GM18517 (cell line): ENCODE data around the gene TTC23.

Source experiments
- ATAC-seq: cut with Tn5 transposase; IDR thresholded peaks from one replicate; pipeline ENCODE4 v1.9.1; 2021; ENCODE audit warnings: mild to moderate bottlenecking, moderate library complexity; ENCODE audit not compliant: unreplicated experiment

TTC23 gene

GRCh38 chr15:99165956-99166689 is 83.3 kb downstream of the TTC23 start:
- no peak for ATAC-seq

GRCh38 chr15:99165020-99165790 is 84.2 kb downstream of the TTC23 start:
- ATAC-seq = no peak

- no peak for ATAC-seq
Observed at GRCh38 chr15:99164119-99164518, 85.3 kb downstream of the TTC23 start.

DNA sequence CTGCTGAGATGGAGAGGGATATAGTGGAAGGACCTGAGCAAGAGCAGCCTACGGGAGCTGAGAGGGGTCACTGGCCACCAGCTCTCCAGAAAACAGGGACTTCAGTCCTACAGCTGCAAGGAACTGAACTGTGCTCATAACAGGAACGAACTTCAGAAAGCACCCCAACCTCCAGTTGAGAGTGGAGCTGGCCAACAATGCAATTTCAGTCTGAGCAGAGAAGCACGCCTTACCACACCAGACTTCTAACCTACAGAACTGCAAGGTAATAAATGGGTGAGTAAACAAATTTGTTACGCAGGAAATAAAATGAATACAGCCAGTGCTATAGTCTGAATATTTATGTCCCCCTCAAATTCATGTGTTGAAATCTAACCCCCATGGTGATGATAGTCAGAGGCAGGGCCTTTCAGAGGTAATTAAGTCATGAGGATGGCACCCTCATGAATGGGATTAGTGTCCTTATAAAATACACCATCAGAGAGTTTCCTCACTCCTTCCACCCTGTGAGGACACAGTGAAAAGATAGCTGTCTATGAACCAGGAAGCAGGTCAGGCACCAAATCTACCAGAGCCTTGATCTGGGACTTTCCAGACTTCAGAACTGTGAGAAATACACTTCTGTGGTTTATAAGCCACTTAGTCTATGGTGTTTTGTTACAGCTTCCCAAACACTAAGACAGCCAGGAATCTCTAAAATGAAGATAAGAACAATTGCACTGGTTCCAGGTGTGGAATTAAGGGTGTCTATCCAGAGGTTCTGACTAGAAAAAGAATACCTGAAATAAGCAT is 85.9 kb downstream of the TTC23 start:
- no peak for ATAC-seq

DNA sequence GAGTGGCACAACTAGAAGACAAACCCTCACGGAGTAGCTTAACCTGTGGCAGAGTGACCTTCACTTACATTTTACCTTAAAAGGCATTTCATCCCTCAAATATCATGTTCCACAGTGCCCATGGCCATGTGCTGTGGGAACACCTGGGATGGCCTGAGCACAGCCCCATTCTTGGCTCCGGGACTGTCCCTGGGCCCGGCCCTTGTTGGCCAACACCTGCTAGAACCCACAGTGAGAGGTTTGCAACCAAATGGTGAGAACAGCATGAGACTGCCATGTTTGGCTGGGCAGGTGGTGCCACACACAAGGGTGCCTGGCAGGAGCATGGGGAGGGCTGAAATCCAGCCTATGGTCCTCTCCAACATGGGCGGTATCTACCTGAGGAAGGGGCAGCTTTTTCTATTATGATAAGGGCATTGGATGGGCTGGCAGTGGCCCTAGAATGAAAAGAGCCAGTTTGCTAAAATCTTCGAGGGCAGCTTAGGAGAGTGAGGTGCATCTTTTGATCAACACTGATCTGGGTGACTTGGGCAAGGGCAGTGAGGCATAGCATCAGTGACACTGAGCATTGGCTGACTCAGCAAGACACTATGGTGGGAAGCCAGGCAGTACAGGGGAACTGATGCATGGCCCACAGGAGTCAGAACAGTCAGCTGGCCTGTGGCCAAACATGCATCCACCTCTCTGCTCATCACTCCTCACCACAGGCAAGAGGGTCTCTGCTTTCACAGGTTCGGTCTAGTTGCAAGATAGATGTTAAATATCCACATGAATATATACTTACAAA is 90.6 kb downstream of the TTC23 start:
- no peak for ATAC-seq

GRCh38 chr15:99157456-99157855 is 91.9 kb downstream of the TTC23 start:
- no peak for ATAC-seq

DNA sequence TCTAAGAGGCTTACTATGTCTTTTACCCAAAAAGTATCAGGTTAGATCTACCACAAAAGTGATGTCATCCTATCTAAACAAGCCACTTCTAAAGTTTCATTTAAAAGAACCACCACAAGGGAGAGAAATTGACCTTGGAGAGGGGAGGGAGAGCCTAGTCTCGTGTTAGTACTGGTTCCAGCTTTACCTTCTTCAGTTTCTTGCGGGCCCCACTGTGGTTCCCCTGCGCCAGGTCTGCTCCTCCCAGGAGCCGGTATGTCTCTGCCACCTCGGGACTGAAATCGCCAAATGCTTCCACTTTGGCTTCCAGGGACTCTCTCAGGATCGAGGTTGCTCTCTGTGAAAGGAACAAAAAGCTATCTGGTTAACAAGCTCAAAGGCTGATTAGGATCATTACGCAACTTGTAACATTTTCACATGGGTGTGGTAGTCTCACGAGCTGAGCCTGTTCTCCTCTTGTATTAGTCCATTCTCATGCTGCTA is 93.4 kb downstream of the TTC23 start:
- ATAC-seq = no peak

DNA sequence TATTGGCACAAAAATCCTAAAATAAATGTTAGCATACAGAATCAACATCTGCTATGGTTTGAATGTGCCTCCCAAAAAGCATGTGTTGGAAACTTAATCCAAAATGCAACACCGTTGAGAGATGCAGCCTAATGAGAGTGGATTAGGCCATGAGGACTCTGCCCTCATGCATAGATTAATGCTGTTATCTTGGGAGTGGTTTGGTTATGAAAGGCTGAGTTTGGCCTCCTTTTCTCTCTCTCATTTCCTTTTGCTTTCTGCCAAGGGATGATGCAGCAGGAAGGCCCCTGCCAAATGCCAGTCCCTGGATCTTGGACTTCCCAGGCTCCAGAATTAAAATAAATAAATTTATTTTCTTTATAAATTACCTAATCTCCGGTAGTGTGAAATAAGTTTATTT is 95.1 kb downstream of the TTC23 start:
- ATAC-seq = no peak

DNA sequence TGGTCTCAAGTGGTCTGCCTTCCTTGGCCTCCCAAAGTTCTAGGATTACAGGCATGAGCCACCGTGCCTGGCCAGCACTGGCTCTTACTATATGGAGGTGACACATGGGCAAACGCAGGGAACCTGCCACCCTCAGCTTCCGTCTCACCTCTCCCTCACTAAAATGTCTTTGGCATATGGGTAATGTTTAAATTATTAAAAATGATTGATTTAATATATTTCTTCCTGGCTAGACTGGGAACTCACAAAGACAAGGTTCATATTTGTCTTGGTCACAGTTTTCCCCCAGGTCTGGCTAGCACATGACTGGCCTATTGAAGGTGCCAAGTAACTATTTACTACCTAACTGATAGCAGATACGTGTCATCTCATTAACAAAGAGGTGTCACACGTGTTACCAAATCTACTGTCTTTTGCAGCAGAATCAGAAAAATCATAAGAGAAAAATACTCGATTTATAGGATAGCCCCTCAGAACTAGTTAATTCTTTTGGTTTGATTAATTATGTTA is 96.3 kb downstream of the TTC23 start:
- ATAC-seq = no peak

DNA sequence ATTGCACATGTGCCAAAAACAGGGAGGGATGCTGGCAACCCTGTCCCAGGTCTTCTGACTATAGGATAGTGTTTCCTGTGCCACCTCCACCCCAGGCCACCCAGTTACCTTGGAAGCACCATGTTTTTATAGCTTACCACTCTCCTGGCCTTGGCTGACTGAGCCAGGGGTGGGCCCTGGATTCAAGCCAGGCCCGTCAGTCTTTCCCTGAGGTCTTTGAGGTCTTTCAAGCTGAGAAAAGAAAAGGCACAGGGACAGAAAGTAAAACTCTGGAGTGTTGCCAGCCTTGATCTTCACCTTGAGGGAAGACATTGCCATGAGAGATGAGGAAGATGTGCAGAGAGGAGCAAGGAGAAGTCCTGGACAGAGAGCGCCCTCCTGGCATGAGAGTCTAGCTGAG is 98.2 kb downstream of the TTC23 start:
- no peak for ATAC-seq

- no peak for ATAC-seq
Observed at GRCh38 chr15:99149366-99149765, 100.0 kb downstream of the TTC23 start.

- ATAC-seq = no peak
Observed at GRCh38 chr15:99148851-99149276, 100.5 kb downstream of the TTC23 start.

- ATAC-seq = no peak
Observed at GRCh38 chr15:99146661-99147060, 102.7 kb downstream of the TTC23 start.

DNA sequence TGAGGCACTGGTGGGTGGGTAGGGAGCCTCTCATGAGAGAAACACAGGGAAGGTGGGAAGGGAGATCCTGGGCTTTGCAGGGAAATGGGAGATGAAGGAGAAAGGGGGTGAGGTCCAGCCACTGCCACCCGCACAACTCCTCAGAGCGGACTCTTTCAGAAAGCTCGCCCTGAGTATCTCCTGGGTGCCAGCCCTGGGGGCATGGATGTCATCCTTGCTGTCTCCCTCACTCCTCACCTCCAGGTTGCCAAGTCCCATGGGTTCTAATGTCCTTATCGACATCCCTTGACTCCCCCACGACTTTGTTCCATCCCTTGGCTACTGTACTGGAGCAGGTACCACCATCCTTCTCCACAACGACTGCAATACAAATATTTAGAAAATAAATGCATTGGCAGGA is 103.6 kb downstream of the TTC23 start:
- ATAC-seq = no peak

DNA sequence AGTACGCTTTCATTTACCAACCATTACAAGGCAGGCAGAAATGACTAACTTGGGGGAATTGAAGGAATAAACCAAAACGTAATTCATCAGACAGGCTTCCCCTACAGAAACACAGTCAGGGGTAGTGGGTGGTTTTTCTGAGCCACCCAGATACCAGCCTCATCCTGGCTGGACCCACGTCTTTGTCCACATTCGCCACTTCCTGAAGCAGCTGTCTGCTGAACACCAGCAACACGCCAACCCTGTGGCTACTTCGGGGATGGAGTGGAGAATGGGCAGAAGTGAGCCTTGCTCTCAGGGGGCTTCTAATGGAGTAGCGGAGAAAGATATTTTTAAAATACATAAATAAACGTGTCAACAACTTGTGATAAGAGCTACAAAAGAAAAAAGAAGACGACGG is 104.4 kb downstream of the TTC23 start:
- ATAC-seq = no peak

GRCh38 chr15:99143655-99144610 is 105.4 kb downstream of the TTC23 start:
- ATAC-seq = no peak

DNA sequence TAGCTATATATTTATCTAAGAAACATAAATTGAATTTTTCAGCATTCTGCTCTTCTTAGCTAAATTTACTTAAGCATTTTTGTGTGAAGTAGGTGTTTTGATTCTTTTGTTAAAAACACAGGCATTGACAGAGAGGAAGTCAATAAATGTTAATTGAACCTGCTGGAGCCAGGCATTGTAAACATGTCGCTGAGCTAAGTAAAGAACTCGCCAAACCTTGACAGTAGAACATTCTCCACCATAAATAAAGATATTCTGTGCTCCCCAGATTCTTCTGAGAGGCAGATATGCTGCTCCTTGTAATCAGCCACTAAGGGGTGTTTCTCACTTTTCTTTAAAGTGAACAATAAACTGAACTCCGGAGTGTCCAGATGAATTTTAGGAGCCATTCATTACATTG is 106.1 kb downstream of the TTC23 start:
- no peak for ATAC-seq

DNA sequence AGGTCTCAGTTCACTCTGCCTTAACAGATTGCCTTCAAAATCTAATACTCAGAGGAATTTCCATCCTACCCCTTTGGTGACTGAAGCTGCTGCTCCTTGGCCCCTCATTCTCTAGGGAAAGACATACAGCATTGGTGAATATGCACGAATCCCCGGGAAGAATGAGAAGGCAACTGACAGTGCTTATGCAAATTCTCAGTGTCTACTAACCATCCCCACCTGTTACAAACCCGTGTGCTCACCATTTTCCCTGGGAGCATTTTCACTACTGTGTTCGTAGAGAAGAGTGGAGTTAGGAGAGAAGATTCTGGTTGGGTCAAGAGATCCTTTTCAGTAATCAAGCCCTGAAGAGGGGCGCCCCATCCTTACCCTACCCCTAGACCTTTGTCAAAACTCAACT is 106.8 kb downstream of the TTC23 start:
- no peak for ATAC-seq

DNA sequence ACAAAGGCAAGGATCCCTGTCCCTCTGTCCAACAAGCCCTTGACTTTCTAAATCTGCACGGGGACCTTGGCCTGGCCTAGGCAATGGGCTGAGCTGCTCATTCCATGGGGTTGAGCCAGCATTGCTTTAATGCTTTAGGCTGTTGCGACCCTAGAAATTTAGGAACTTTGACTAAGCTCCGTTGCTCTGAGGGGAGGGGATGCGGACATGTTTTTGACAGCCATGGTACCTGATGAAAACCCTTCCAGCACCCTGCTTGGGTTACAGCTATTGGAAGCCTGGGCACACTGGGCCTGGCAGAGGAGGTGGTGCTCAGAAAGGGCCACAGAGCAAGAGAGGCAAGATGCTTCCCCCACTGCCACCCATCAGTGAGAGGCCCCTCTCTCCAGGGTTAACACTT is 107.4 kb downstream of the TTC23 start:
- no peak for ATAC-seq
